Naive thymus-derived CD4-positive, alpha-beta T cell (primary cell): ENCODE results near the gene TMEM192. TPM values are rescaled to one million over a fixed set of nuclear protein-coding genes. Genes with fewer than 3 reads are reported as not detected.
"Not testable (repeated sequence)": the region's sequence is repeated elsewhere in the genome, so short reads cannot be mapped to it uniquely, and the experiment has no call there.

ENCODE experiments used
- ATAC-seq: fragments of 150-1000 bp; cut with Tn5 transposase; 2 replicates; pipeline ENCODE4 v1.10.0; 2021; ENCODE audit warnings: mild to moderate bottlenecking, moderate library complexity
- CTCF ChIA-PET: fragments of 350-600 bp; sonication (Branson Sonifier 250); formaldehyde crosslinking; loops from one replicate; lab custom pipeline; 2021; ENCODE audit warnings: antibody characterized with exemption; lab: Charles Lee
- POLR2A ChIA-PET: fragments of 350-600 bp; sonication (Branson Sonifier 250); formaldehyde crosslinking; loops from one replicate; lab custom pipeline; 2021; ENCODE audit warnings: antibody characterized with exemption, inconsistent platforms; lab: Charles Lee
- DNase-seq, 9 donors: peaks; one replicate each; pipeline versions ENCODE4 v3.0.0 to v3.0.0-alpha.2; 2020 to 2022; ENCODE audit warnings: mixed read lengths in 1 of 9
- H3K27ac ChIP-seq: one replicate; pipeline ENCODE4 v1.7.0; 2013; ENCODE audit warnings: mild to moderate bottlenecking, low read depth, low read length, moderate library complexity
- H3K27me3 ChIP-seq, 2 donors: one replicate each; pipeline ENCODE4 v1.7.0; 2013; ENCODE audit warnings: low read length in 2 of 2, mild to moderate bottlenecking in 2 of 2, moderate library complexity in 2 of 2; ENCODE audit not compliant: control insufficient read depth in 2 of 2, insufficient read depth in 2 of 2
- H3K36me3 ChIP-seq, 3 experiments: 1 replicate in 2 of 3; 2 replicates in 1 of 3; pipeline ENCODE4 v1.7.0; 2013; ENCODE audit warnings: low read length in 3 of 3, mild to moderate bottlenecking in 3 of 3, moderate library complexity in 1 of 3; ENCODE audit not compliant: insufficient read depth in 3 of 3, control insufficient read depth in 2 of 3
- H3K4me1 ChIP-seq, 2 donors: one replicate each; pipeline ENCODE4 v1.7.0; 2013; ENCODE audit warnings: low read length in 2 of 2, mild to moderate bottlenecking in 2 of 2, moderate library complexity in 1 of 2; ENCODE audit not compliant: control insufficient read depth in 2 of 2, insufficient read depth in 2 of 2
- H3K4me3 ChIP-seq: 2 replicates; pipeline ENCODE4 v1.7.0; 2013; ENCODE audit warnings: mild to moderate bottlenecking, low read length
- H3K9me3 ChIP-seq, 3 experiments: 1 replicate in 2 of 3; 2 replicates in 1 of 3; pipeline ENCODE4 v1.7.0; 2013; ENCODE audit warnings: low read length in 3 of 3; ENCODE audit not compliant: control insufficient read depth in 2 of 3
- H3K27ac Mint-ChIP-seq, 9 donors: one replicate each; pipeline ENCODE4 v1.8.0; 2020 to 2022; ENCODE audit warnings: mixed read lengths in 9 of 9, mild to moderate bottlenecking in 8 of 9, moderate library complexity in 5 of 9, inconsistent platforms in 2 of 9
- H3K27me3 Mint-ChIP-seq, 5 donors: one replicate each; pipeline ENCODE4 v1.8.0; 2021 to 2022; ENCODE audit warnings: mixed read lengths in 5 of 5, mild to moderate bottlenecking in 1 of 5
- H3K36me3 Mint-ChIP-seq, 5 donors: one replicate each; pipeline ENCODE4 v1.8.0; 2020 to 2022; ENCODE audit warnings: mixed read lengths in 5 of 5, mild to moderate bottlenecking in 3 of 5, inconsistent platforms in 1 of 5
- H3K4me1 Mint-ChIP-seq, 7 donors: one replicate each; pipeline ENCODE4 v1.8.0; 2020 to 2022; ENCODE audit warnings: mixed read lengths in 7 of 7, mild to moderate bottlenecking in 3 of 7, inconsistent platforms in 1 of 7
- H3K4me3 Mint-ChIP-seq, 10 donors: one replicate each; pipeline ENCODE4 v1.8.0; 2020 to 2022; ENCODE audit warnings: mild to moderate bottlenecking in 10 of 10, mixed read lengths in 10 of 10, moderate library complexity in 6 of 10, inconsistent platforms in 2 of 10
- H3K9me3 Mint-ChIP-seq, 11 donors: one replicate each; pipeline ENCODE4 v1.8.0; 2020 to 2022; ENCODE audit warnings: mixed read lengths in 11 of 11, mild to moderate bottlenecking in 4 of 11, inconsistent platforms in 1 of 11, moderate library complexity in 1 of 11
- intact Hi-C, 2 donors: fragments of 100-400 bp; cut with micrococcal nuclease; formaldehyde crosslinking; loops; one replicate each; pipeline ENCODE4 v1.15.1; 2023
- polyA plus RNA-seq, 2 donors: library from polyadenylated mRNA; unstranded; fragments of 300-500 nt; fragmentation: Illumina TruSeq; gene quantifications; one replicate each; pipeline ENCODE4 v1.2.3, GENCODE V29; 2021
- total RNA-seq, 6 experiments: library from RNA in 5 of 6; stranded (reverse) in 5 of 6; gene quantifications; 1 replicate in 5 of 6; 2 replicates in 1 of 6; pipeline ENCODE4 v1.2.3 and lab custom pipeline; 2021 to 2026

Gene TMEM192
- total and polyA plus RNA-seq, 7 experiments from 2014 or later, result 5.3 to 20.6 (median 11.7) TPM

- no peak overlapping the region for H3K4me3 ChIP-seq
- no peaks in the 10 kb centered on the region for H3K27me3 ChIP-seq
- Mint-ChIP-seq H3K4me3 (no peak overlapping the region), H3K9me3 (no peaks in the 10 kb centered on the region), H3K27me3 (peaks cover 0 to 20% (median 6%) of the 10 kb centered on the region in 5 donors), H3K36me3 (peaks cover 0 to 2% (median 0%) of the 10 kb centered on the region in 5 donors), H3K27ac (no peak overlapping the region), H3K4me1 (peaks cover 4 to 12% (median 10%) of the 10 kb centered on the region in 7 donors)
- H3K9me3 ChIP-seq, result no peaks in the 10 kb centered on the region
- ChIA-PET CTCF (interaction anchor here (0.8 to 3.7 kb wide), 7 partner anchors 9 to 336 kb away, joined by 3 to 68 read pairs (median 8); partner anchors contain the start of gene TMEM192), POLR2A (interaction anchor here (0.7 kb wide), 1 partner anchor 216 kb away, joined by 3 read pairs; no protein-coding TSS in a partner anchor)
- H3K27ac ChIP-seq, result no peak overlapping the region
- no peaks in the 10 kb centered on the region for H3K36me3 ChIP-seq
- ATAC-seq, result no peak
- intact Hi-C loops, result loop anchor here in 1 of 2 donors (5.0 to 10.0 kb wide), 2 partner anchors 77 to 965 kb away; partner anchors contain the start of gene KLHL2
- no peaks in the 10 kb centered on the region for H3K4me1 ChIP-seq
- no peak for DNase-seq
Observed at GRCh38 chr4:165129924-165130323, 17.3 kb upstream of the TMEM192 start.

- H3K4me3 ChIP-seq, H3K27ac Mint-ChIP-seq, H3K4me3 Mint-ChIP-seq, H3K9me3 ChIP-seq, DNase-seq, H3K4me1 ChIP-seq, H3K36me3 ChIP-seq, H3K36me3 Mint-ChIP-seq, H3K27me3 ChIP-seq, H3K27ac ChIP-seq, H3K9me3 Mint-ChIP-seq, H3K4me1 Mint-ChIP-seq, POLR2A ChIA-PET, ATAC-seq, intact Hi-C loops: not testable (repeated sequence)
- CTCF ChIA-PET, result interaction anchor here (2.5 kb wide), 1 partner anchor 13 kb away, joined by 6 read pairs; the partner anchor contains the start of gene TMEM192
- H3K27me3 Mint-ChIP-seq, result peaks cover 4 to 18% (median 11%) of the 10 kb centered on the region in 5 donors
Observed at GRCh38 chr4:165125869-165126499, 13.3 kb upstream of the TMEM192 start.

- Mint-ChIP-seq H3K9me3 (no peaks in the 10 kb centered on the region), H3K27me3 (peaks cover 4 to 22% (median 11%) of the 10 kb centered on the region in 5 donors), H3K36me3 (no peaks in the 10 kb centered on the region), H3K4me1 (no peaks in the 10 kb centered on the region), H3K27ac (no peak overlapping the region), H3K4me3 (no peak overlapping the region)
- intact Hi-C loops, result no loop called here
- no peak for DNase-seq
- Histone ChIP-seq H3K4me3 (no peak overlapping the region), H3K4me1 (no peaks in the 10 kb centered on the region), H3K27me3 (no peaks in the 10 kb centered on the region), H3K36me3 (no peaks in the 10 kb centered on the region), H3K9me3 (no peaks in the 10 kb centered on the region), H3K27ac (no peak overlapping the region)
- ChIA-PET POLR2A (no interaction called here), CTCF (no interaction called here)
- ATAC-seq, result no peak
Observed at GRCh38 chr4:165124488-165124887, 11.8 kb upstream of the TMEM192 start.

- Mint-ChIP-seq H3K9me3 (no peaks in the 10 kb centered on the region), H3K4me1 (peaks cover 0 to 5% (median under 1%) of the 10 kb centered on the region in 7 donors), H3K27ac (no peak overlapping the region), H3K4me3 (no peak overlapping the region), H3K36me3 (no peaks in the 10 kb centered on the region), H3K27me3 (peaks cover 0 to 35% (median 5%) of the 10 kb centered on the region in 5 donors)
- POLR2A ChIA-PET, result no interaction called here
- Histone ChIP-seq H3K36me3 (no peaks in the 10 kb centered on the region), H3K4me3 (no peak overlapping the region), H3K27me3 (no peaks in the 10 kb centered on the region), H3K9me3 (no peaks in the 10 kb centered on the region), H3K4me1 (peaks cover 0 to 4% of the 10 kb centered on the region in 2 donors), H3K27ac (no peak overlapping the region)
- ATAC-seq, result no peak
- intact Hi-C loops, result loop anchor here in 1 of 2 donors (10.0 kb wide), 1 partner anchor 1564 kb away; no protein-coding TSS in a partner anchor
- no peak for DNase-seq
- CTCF ChIA-PET, result interaction anchor here (0.9 kb wide), 1 partner anchor 12 kb away, joined by 3 read pairs; no protein-coding TSS in a partner anchor
Observed at GRCh38 chr4:165118256-165118909, 5.7 kb upstream of the TMEM192 start.

GRCh38 chr4:165115301-165115700 is 2.6 kb upstream of the TMEM192 start:
- H3K4me3 Mint-ChIP-seq, result peak overlapping the region in 3 of 10 donors; percentile 12 to 42 (median 25)

GRCh38 chr4:165111906-165112367 is 723 bp downstream of the TMEM192 start:
- H3K27ac Mint-ChIP-seq, result peak overlapping the region; percentile 75 to 96 (median 89)
- ATAC-seq (no peak), DNase-seq (no peak)
- CTCF ChIA-PET, result no interaction called here
- Histone ChIP-seq H3K36me3 (peaks cover 0 to 8% (median 0%) of the 10 kb centered on the region in 3 experiments), H3K4me1 (peaks cover 0 to 7% of the 10 kb centered on the region in 2 donors), H3K4me3 (peak overlapping the region; percentile 88), H3K9me3 (no peaks in the 10 kb centered on the region), H3K27me3 (no peaks in the 10 kb centered on the region), H3K27ac (peak overlapping the region; percentile 75)
- no peaks in the 10 kb centered on the region for H3K36me3 Mint-ChIP-seq
- peaks cover 0 to 17% (median 0%) of the 10 kb centered on the region in 5 donors for H3K27me3 Mint-ChIP-seq
- POLR2A ChIA-PET, result interaction anchor here (1.3 to 1.4 kb wide), 2 partner anchors 11 to 145 kb away, joined by 3 to 5 read pairs; no protein-coding TSS in a partner anchor
- no peaks in the 10 kb centered on the region for H3K9me3 Mint-ChIP-seq
- H3K4me1 Mint-ChIP-seq, result peaks cover 13 to 40% (median 21%) of the 10 kb centered on the region in 7 donors
- intact Hi-C loops, result loop anchor here (1.0 to 10.0 kb wide), 11 partner anchors 95 to 1945 kb away; partner anchors contain the start of genes KLHL2 (in 2 of the 2), MSMO1 (in 2 of the 2) and NAF1 (in 2 of the 2)
- peak overlapping the region; percentile 88 to 99 (median 94) for H3K4me3 Mint-ChIP-seq

More at GRCh38 chr4:165115301-165115700, 2.6 kb upstream of the TMEM192 start:
- Histone ChIP-seq H3K4me1 (peaks cover 0 to 7% of the 10 kb centered on the region in 2 donors), H3K27ac (no peak overlapping the region), H3K9me3 (no peaks in the 10 kb centered on the region), H3K4me3 (no peak overlapping the region), H3K27me3 (no peaks in the 10 kb centered on the region), H3K36me3 (peaks cover 0 to 8% (median 0%) of the 10 kb centered on the region in 3 experiments)
- Mint-ChIP-seq H3K36me3 (no peaks in the 10 kb centered on the region), H3K9me3 (no peaks in the 10 kb centered on the region), H3K4me1 (peaks cover 8 to 23% (median 13%) of the 10 kb centered on the region in 7 donors), H3K27ac (no peak overlapping the region), H3K27me3 (peaks cover 0 to 29% (median 5%) of the 10 kb centered on the region in 5 donors)
- ATAC-seq (no peak), DNase-seq (no peak)
- intact Hi-C loops, result loop anchor here in 1 of 2 donors (10.0 kb wide), 1 partner anchor 1560 kb away; no protein-coding TSS in a partner anchor
- POLR2A ChIA-PET, result no interaction called here
- CTCF ChIA-PET, result interaction anchor here (0.9 kb wide), 1 partner anchor 91 kb away, joined by 4 read pairs; no protein-coding TSS in a partner anchor
